Transverse colon (tissue), 4 donors: ENCODE data around the gene HSPA8.

Experiments used
- EP300 ChIP-seq: sonication (generic); formaldehyde crosslinking; IDR thresholded peaks from one replicate; pipeline ENCODE4 v1.6.1; 2017; ENCODE audit warnings: antibody characterized with exemption, low read depth
- POLR2A ChIP-seq: fragments of 450-650 bp; IDR thresholded peaks from one replicate; pipeline ENCODE4 v1.6.1; 2016; ENCODE audit warnings: antibody characterized with exemption, mild to moderate bottlenecking, moderate library complexity
- POLR2AphosphoS5 ChIP-seq, 3 donors: sonication (generic); formaldehyde crosslinking; IDR thresholded peaks; one replicate each; pipeline ENCODE4 v1.6.1; 2016; ENCODE audit warnings: antibody characterized with exemption in 3 of 3
- TF ChIP-seq, protein P1 (sequence below), 5 experiments: fragments of 200-600 bp in 3 of 5; fragments of 450-650 bp in 2 of 5; sonication (generic) in 3 of 5; IDR thresholded peaks; 1 replicate in 2 of 5; 2 replicates in 3 of 5; pipeline ENCODE4 v1.5.1; 2016 to 2017; ENCODE audit warnings: antibody characterized with exemption in 5 of 5, inconsistent platforms in 3 of 5, mild to moderate bottlenecking in 2 of 5, moderate library complexity in 1 of 5

- TF ChIP-seq POLR2A = no peak
- TF ChIP-seq, protein P1, sequence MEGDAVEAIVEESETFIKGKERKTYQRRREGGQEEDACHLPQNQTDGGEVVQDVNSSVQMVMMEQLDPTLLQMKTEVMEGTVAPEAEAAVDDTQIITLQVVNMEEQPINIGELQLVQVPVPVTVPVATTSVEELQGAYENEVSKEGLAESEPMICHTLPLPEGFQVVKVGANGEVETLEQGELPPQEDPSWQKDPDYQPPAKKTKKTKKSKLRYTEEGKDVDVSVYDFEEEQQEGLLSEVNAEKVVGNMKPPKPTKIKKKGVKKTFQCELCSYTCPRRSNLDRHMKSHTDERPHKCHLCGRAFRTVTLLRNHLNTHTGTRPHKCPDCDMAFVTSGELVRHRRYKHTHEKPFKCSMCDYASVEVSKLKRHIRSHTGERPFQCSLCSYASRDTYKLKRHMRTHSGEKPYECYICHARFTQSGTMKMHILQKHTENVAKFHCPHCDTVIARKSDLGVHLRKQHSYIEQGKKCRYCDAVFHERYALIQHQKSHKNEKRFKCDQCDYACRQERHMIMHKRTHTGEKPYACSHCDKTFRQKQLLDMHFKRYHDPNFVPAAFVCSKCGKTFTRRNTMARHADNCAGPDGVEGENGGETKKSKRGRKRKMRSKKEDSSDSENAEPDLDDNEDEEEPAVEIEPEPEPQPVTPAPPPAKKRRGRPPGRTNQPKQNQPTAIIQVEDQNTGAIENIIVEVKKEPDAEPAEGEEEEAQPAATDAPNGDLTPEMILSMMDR (IDR thresholded peaks at IDR 0.05) = no peak
- no peak for TF ChIP-seq POLR2AphosphoS5 (IDR thresholded peaks at IDR 0.05)
- TF ChIP-seq EP300 = no peak
Measured at GRCh38 chr11:123080015-123080414, 18.1 kb upstream of the HSPA8 start.
